ENCODE results near the gene ST8SIA2. TPM values are rescaled to one million over a fixed set of nuclear protein-coding genes. Genes with fewer than 3 reads are reported as not detected.

The ST8SIA2 gene
- total and polyA plus RNA-seq, 2 experiments from 2014 or later, result not detected

DNA sequence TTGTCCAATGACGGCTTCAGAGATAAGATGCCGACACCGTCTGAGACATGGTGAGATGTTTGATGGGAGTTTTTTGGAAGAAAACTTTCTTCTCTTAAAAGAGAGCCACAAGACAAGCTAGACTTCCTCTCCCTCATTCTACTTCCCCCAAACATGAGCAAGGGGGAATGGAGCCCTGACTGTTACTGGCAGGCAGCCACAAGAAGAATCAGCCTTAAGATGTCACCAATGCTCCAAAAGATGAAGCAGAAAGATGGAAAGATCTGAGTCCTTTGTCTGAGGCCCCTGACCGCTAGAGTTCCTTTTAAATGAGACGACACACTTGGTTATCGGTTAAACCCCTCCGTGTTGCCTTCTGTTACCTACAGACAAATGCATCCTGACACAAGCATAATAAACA is 108.7 kb downstream of the ST8SIA2 start:
- no peaks in the 10 kb centered on the region for H3K9me2 ChIP-seq (ENCODE audit: insufficient read depth)
- H3K79me2 ChIP-seq (ENCODE audit: insufficient read depth), result no peaks in the 10 kb centered on the region
- 62 to 72% methylated on average over 7 of the region's 7 CpGs for WGBS, 2 experiments (ENCODE audit: low coverage in 1 of 2, low lambda C conversion rate in 2 of 2, missing lambda C conversion rate in 2 of 2)
- H2AFZ ChIP-seq, result no peak overlapping the region
- H3K27me3 ChIP-seq (replicated peaks; ENCODE audit: insufficient read depth), result no peaks in the 10 kb centered on the region; the same call in 1 of the 2 replicates
- no peaks in the 10 kb centered on the region for H3K4me1 ChIP-seq (ENCODE audit: insufficient read depth)
- H4K20me1 ChIP-seq (ENCODE audit: insufficient read depth), result no peaks in the 10 kb centered on the region
- no peak overlapping the region for H3K27ac ChIP-seq
- no peaks in the 10 kb centered on the region for H3K36me3 ChIP-seq (ENCODE audit: low read depth)
- TF ChIP-seq EZH2 (IDR thresholded peaks at IDR 0.05; ENCODE audit: insufficient read depth, poor library complexity, severe bottlenecking) (no peak), EZH2phosphoT487 (IDR thresholded peaks at IDR 0.05; ENCODE audit: insufficient read depth, low read depth) (no peak)
- H3F3A ChIP-seq (ENCODE audit: insufficient read depth), result no peaks in the 10 kb centered on the region
- H3K4me2 ChIP-seq (ENCODE audit: unreplicated experiment), result no peak overlapping the region
- H3K4me3 ChIP-seq, result no peak overlapping the region
- DNase-seq, result no peak
- H3K9me3 ChIP-seq (ENCODE audit: low read depth), result no peaks in the 10 kb centered on the region
- no peak overlapping the region for H3K9ac ChIP-seq
- in situ Hi-C loops (cut with MboI), result no loop called here

DNA sequence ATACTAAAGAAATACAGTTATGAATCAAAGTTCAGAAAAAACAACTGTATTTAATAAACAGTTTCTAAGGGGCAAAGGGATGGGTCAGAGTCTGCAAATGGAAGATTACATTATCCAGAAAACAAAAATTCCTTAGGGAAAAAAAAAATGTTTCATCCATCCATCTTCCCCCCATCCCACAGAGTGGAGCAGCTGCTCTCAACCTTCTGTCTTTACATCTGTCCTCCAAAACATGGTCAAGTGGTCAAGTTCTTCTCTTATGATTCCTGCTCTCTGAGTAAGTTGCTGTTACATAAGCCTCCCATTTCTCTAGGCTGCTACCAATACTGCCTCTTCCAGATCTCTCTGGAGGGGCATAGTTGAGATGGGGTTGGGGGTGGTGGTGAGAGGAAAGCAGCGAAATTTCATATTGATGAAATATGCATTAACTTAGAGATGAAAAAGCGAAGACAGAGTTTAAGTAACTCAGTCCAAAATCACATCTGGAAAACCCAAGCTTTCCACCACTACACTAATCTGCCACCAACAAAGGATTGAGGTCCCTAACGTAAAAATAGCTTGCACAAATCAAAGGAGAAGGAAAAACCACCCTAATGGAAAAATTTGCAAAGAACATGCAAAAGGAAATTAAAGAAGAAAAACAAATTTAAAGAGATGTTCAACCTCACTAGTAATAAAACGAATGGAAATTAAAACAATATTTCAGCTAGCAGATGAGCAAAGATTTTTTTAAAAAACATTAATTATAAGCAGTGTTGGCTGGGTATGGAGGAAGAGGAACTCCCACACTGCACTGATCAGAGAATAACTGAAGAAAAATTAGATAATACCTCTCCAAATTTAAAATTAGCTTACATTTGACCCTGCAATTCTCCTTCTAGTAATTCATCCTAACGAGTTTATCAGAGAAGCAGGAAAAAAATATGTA is 109.5 kb downstream of the ST8SIA2 start:
- no peak overlapping the region for H3K9ac ChIP-seq
- no peaks in the 10 kb centered on the region for H3K9me3 ChIP-seq (ENCODE audit: low read depth)
- no peaks in the 10 kb centered on the region for H3F3A ChIP-seq (ENCODE audit: insufficient read depth)
- H3K4me3 ChIP-seq, result no peak overlapping the region
- no peaks in the 10 kb centered on the region for H3K4me1 ChIP-seq (ENCODE audit: insufficient read depth)
- no peaks in the 10 kb centered on the region; the same call in 1 of the 2 replicates for H3K27me3 ChIP-seq (replicated peaks; ENCODE audit: insufficient read depth)
- no peaks in the 10 kb centered on the region for H3K79me2 ChIP-seq (ENCODE audit: insufficient read depth)
- no peak for DNase-seq
- no peak overlapping the region for H3K4me2 ChIP-seq (ENCODE audit: unreplicated experiment)
- WGBS, 2 experiments (ENCODE audit: low coverage in 1 of 2, low lambda C conversion rate in 2 of 2, missing lambda C conversion rate in 2 of 2), result 2 to 3% methylated on average over 5 of the region's 5 CpGs
- no peaks in the 10 kb centered on the region for H3K9me2 ChIP-seq (ENCODE audit: insufficient read depth)
- H2AFZ ChIP-seq, result no peak overlapping the region
- H3K36me3 ChIP-seq (ENCODE audit: low read depth), result no peaks in the 10 kb centered on the region
- H3K27ac ChIP-seq, result no peak overlapping the region
- no peak for TF ChIP-seq EZH2phosphoT487 (IDR thresholded peaks at IDR 0.05; ENCODE audit: insufficient read depth, low read depth)
- no peak for TF ChIP-seq EZH2 (IDR thresholded peaks at IDR 0.05; ENCODE audit: insufficient read depth, poor library complexity, severe bottlenecking)
- in situ Hi-C loops (cut with MboI), result no loop called here
- no peaks in the 10 kb centered on the region for H4K20me1 ChIP-seq (ENCODE audit: insufficient read depth)

DNA sequence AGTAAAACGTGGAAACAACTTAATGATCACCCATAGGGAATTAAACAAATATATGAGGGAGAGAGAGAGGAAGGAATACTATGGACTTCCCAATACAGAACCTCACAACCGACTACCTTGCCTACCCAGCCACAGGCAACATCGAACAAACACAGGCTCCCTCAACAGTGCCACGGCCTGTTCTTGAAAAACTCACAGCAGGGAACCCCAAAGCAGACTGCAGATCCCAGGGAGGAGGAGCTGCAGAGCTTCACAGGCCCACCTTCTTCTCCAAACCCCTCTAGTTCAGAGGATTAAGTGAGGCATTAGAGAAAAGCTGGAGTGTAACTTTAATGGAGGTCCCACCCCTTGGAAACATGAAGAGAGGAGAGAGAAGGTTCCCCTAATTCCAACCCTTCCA is 110.2 kb downstream of the ST8SIA2 start:
- TF ChIP-seq EZH2 (IDR thresholded peaks at IDR 0.05; ENCODE audit: insufficient read depth, poor library complexity, severe bottlenecking) (no peak), EZH2phosphoT487 (IDR thresholded peaks at IDR 0.05; ENCODE audit: insufficient read depth, low read depth) (no peak)
- no peak overlapping the region for H2AFZ ChIP-seq
- H3F3A ChIP-seq (ENCODE audit: insufficient read depth), result no peaks in the 10 kb centered on the region
- DNase-seq, result no peak
- no peak overlapping the region for H3K4me3 ChIP-seq
- H3K36me3 ChIP-seq (ENCODE audit: low read depth), result no peaks in the 10 kb centered on the region
- WGBS, 2 experiments (ENCODE audit: low coverage in 1 of 2, low lambda C conversion rate in 2 of 2, missing lambda C conversion rate in 2 of 2), result 10 to 15% methylated on average over 4 of the region's 4 CpGs
- H3K4me1 ChIP-seq (ENCODE audit: insufficient read depth), result no peaks in the 10 kb centered on the region
- H3K9me2 ChIP-seq (ENCODE audit: insufficient read depth), result no peaks in the 10 kb centered on the region
- no peaks in the 10 kb centered on the region; the same call in 1 of the 2 replicates for H3K27me3 ChIP-seq (replicated peaks; ENCODE audit: insufficient read depth)
- H4K20me1 ChIP-seq (ENCODE audit: insufficient read depth), result no peaks in the 10 kb centered on the region
- H3K9ac ChIP-seq, result no peak overlapping the region
- no peak overlapping the region for H3K27ac ChIP-seq
- no peak overlapping the region for H3K4me2 ChIP-seq (ENCODE audit: unreplicated experiment)
- H3K79me2 ChIP-seq (ENCODE audit: insufficient read depth), result no peaks in the 10 kb centered on the region
- no peaks in the 10 kb centered on the region for H3K9me3 ChIP-seq (ENCODE audit: low read depth)
- in situ Hi-C loops (cut with MboI), result no loop called here

- Histone ChIP-seq H3K4me1 (ENCODE audit: insufficient read depth) (no peaks in the 10 kb centered on the region), H3K9me2 (ENCODE audit: insufficient read depth) (no peaks in the 10 kb centered on the region), H3K27me3 (replicated peaks; ENCODE audit: insufficient read depth) (no peaks in the 10 kb centered on the region; the same call in 1 of the 2 replicates), H3K4me3 (no peak overlapping the region), H3K4me2 (ENCODE audit: unreplicated experiment) (no peak overlapping the region), H2AFZ (no peak overlapping the region), H4K20me1 (ENCODE audit: insufficient read depth) (no peaks in the 10 kb centered on the region), H3K79me2 (ENCODE audit: insufficient read depth) (no peaks in the 10 kb centered on the region), H3K9ac (no peak overlapping the region), H3K9me3 (ENCODE audit: low read depth) (no peaks in the 10 kb centered on the region), H3K36me3 (ENCODE audit: low read depth) (no peaks in the 10 kb centered on the region), H3F3A (ENCODE audit: insufficient read depth) (no peaks in the 10 kb centered on the region), H3K27ac (no peak overlapping the region)
- TF ChIP-seq EZH2 (IDR thresholded peaks at IDR 0.05; ENCODE audit: insufficient read depth, poor library complexity, severe bottlenecking) (no peak), EZH2phosphoT487 (IDR thresholded peaks at IDR 0.05; ENCODE audit: insufficient read depth, low read depth) (no peak)
- WGBS, 2 experiments (ENCODE audit: low coverage in 1 of 2, low lambda C conversion rate in 2 of 2, missing lambda C conversion rate in 2 of 2), result 0 to 5% methylated on average over 1 of the region's 1 CpG
- in situ Hi-C loops (cut with MboI), result no loop called here
- no peak for DNase-seq
Measured at GRCh38 chr15:92505611-92506010, 111.9 kb downstream of the ST8SIA2 start.
